ENCODE results near the gene HSD17B2.

The HSD17B2 gene

GRCh38 chr16:82027629-82028064 lies 7.4 kb upstream of the HSD17B2 start:
- TF ChIP-seq JUND (IDR thresholded peaks at IDR 0.05; ENCODE audit: low read depth) = no peak
- in situ Hi-C loops (cut with HindIII; ENCODE audit: low pct_unique_long_range_greater_than_20kb, low sequenced_read_pairs) = no loop called here
- no peak for DNase-seq (ENCODE audit: low read depth in 1 of 2, low spot score in 1 of 2)

- no peak for TF ChIP-seq JUND (IDR thresholded peaks at IDR 0.05; ENCODE audit: low read depth)
- in situ Hi-C loops (cut with HindIII; ENCODE audit: low pct_unique_long_range_greater_than_20kb, low sequenced_read_pairs) = no loop called here
- peak; percentile 63 to 92 for DNase-seq (ENCODE audit: low read depth in 1 of 2, low spot score in 1 of 2)
Measured at GRCh38 chr16:82031116-82032084, 3.7 kb upstream of the HSD17B2 start.

GRCh38 chr16:82033006-82033405 lies 2.0 kb upstream of the HSD17B2 start:
- TF ChIP-seq JUND (IDR thresholded peaks at IDR 0.05; ENCODE audit: low read depth) = no peak
- in situ Hi-C loops (cut with HindIII; ENCODE audit: low pct_unique_long_range_greater_than_20kb, low sequenced_read_pairs) = no loop called here
- DNase-seq (ENCODE audit: low read depth in 1 of 2, low spot score in 1 of 2) = peak in 1 of 2 experiments; percentile 72

GRCh38 chr16:82033683-82034300 lies 1.3 kb upstream of the HSD17B2 start:
- no peak for DNase-seq (ENCODE audit: low read depth in 1 of 2, low spot score in 1 of 2)
- in situ Hi-C loops (cut with HindIII; ENCODE audit: low pct_unique_long_range_greater_than_20kb, low sequenced_read_pairs) = no loop called here
- TF ChIP-seq JUND (IDR thresholded peaks at IDR 0.05; ENCODE audit: low read depth) = no peak

GRCh38 chr16:82037251-82037650 lies 2.2 kb downstream of the HSD17B2 start:
- DNase-seq (ENCODE audit: low read depth in 1 of 2, low spot score in 1 of 2) = no peak
- in situ Hi-C loops (cut with HindIII; ENCODE audit: low pct_unique_long_range_greater_than_20kb, low sequenced_read_pairs) = no loop called here
- TF ChIP-seq JUND (IDR thresholded peaks at IDR 0.05; ENCODE audit: low read depth) = no peak

- no peak for TF ChIP-seq JUND (IDR thresholded peaks at IDR 0.05; ENCODE audit: low read depth)
- in situ Hi-C loops (cut with HindIII; ENCODE audit: low pct_unique_long_range_greater_than_20kb, low sequenced_read_pairs) = no loop called here
- DNase-seq (ENCODE audit: low read depth in 1 of 2, low spot score in 1 of 2) = no peak
Measured at GRCh38 chr16:82037666-82038065, 2.6 kb downstream of the HSD17B2 start.

GRCh38 chr16:82040296-82040695 lies 5.2 kb downstream of the HSD17B2 start:
- in situ Hi-C loops (cut with HindIII; ENCODE audit: low pct_unique_long_range_greater_than_20kb, low sequenced_read_pairs) = no loop called here
- peak; percentile 87 for TF ChIP-seq JUND (IDR thresholded peaks at IDR 0.05; ENCODE audit: low read depth)
- DNase-seq (ENCODE audit: low read depth in 1 of 2, low spot score in 1 of 2) = peak in 1 of 2 experiments; percentile 94

- in situ Hi-C loops (cut with HindIII; ENCODE audit: low pct_unique_long_range_greater_than_20kb, low sequenced_read_pairs) = no loop called here
- no peak for DNase-seq (ENCODE audit: low read depth in 1 of 2, low spot score in 1 of 2)
- no peak for TF ChIP-seq JUND (IDR thresholded peaks at IDR 0.05; ENCODE audit: low read depth)
Measured at GRCh38 chr16:82041542-82041941, 6.5 kb downstream of the HSD17B2 start.

GRCh38 chr16:82042144-82042543 lies 7.1 kb downstream of the HSD17B2 start:
- no peak for DNase-seq (ENCODE audit: low read depth in 1 of 2, low spot score in 1 of 2)
- in situ Hi-C loops (cut with HindIII; ENCODE audit: low pct_unique_long_range_greater_than_20kb, low sequenced_read_pairs) = no loop called here

GRCh38 chr16:82042846-82043245 lies 7.8 kb downstream of the HSD17B2 start:
- no peak for TF ChIP-seq JUND (IDR thresholded peaks at IDR 0.05; ENCODE audit: low read depth)
- in situ Hi-C loops (cut with HindIII; ENCODE audit: low pct_unique_long_range_greater_than_20kb, low sequenced_read_pairs) = no loop called here
- DNase-seq (ENCODE audit: low read depth in 1 of 2, low spot score in 1 of 2) = peak in 1 of 2 experiments; percentile 23

More at GRCh38 chr16:82042144-82042543, 7.1 kb downstream of the HSD17B2 start:
- TF ChIP-seq JUND (IDR thresholded peaks at IDR 0.05; ENCODE audit: low read depth) = no peak

GRCh38 chr16:82043680-82044584 lies 8.9 kb downstream of the HSD17B2 start:
- peak; percentile 90 for TF ChIP-seq JUND (IDR thresholded peaks at IDR 0.05; ENCODE audit: low read depth)
- in situ Hi-C loops (cut with HindIII; ENCODE audit: low pct_unique_long_range_greater_than_20kb, low sequenced_read_pairs) = no loop called here
- DNase-seq (ENCODE audit: low read depth in 1 of 2, low spot score in 1 of 2) = peak; percentile 67 to 89

- TF ChIP-seq JUND (IDR thresholded peaks at IDR 0.05; ENCODE audit: low read depth) = no peak
- in situ Hi-C loops (cut with HindIII; ENCODE audit: low pct_unique_long_range_greater_than_20kb, low sequenced_read_pairs) = no loop called here
- DNase-seq (ENCODE audit: low read depth in 1 of 2, low spot score in 1 of 2) = peak in 1 of 2 experiments; percentile 67
Measured at GRCh38 chr16:82044585-82044911, 9.5 kb downstream of the HSD17B2 start.
